Neural cell (in vitro differentiated cells): ENCODE measurements around the gene TGFBI. TPM values are rescaled to one million over a fixed set of nuclear protein-coding genes. Genes with fewer than 3 reads are reported as not detected.

Experiments
- H2AFZ ChIP-seq: fragments of 200-600, 300-800 bp; sonication (generic), shearing (Covaris generic); 2 replicates; pipeline ENCODE4 v1.6.0; 2014; ENCODE audit warnings: low read depth, mild to moderate bottlenecking, antibody characterized with exemption, low read length, moderate library complexity
- H3F3A ChIP-seq: fragments of 200-600 bp; shearing (Covaris generic); 2 replicates; pipeline ENCODE4 v1.6.1; 2016; ENCODE audit warnings: mild to moderate bottlenecking, moderate library complexity, mixed read lengths, antibody characterized with exemption, low read length; ENCODE audit not compliant: insufficient read depth, poor library complexity, severe bottlenecking
- H3K27ac ChIP-seq: fragments of 200-600, 300-800 bp; sonication (generic), shearing (Covaris generic); 2 replicates; pipeline ENCODE4 v1.5.1; 2014; ENCODE audit warnings: mild to moderate bottlenecking, low read length, moderate library complexity
- H3K27me3 ChIP-seq: fragments of 300-800, 200-600 bp; sonication (generic), shearing (Covaris generic); 2 replicates; pipeline ENCODE4 v1.6.0; 2014; ENCODE audit warnings: mild to moderate bottlenecking, low read depth, low read length, moderate library complexity; ENCODE audit not compliant: insufficient read depth
- H3K36me3 ChIP-seq: fragments of 300-800, 200-600 bp; sonication (generic), shearing (Covaris generic); 2 replicates; pipeline ENCODE4 v1.5.1; 2014; ENCODE audit warnings: mild to moderate bottlenecking, antibody characterized with exemption, low read length, moderate library complexity; ENCODE audit not compliant: insufficient read depth
- H3K4me2 ChIP-seq: fragments of 300-800, 200-600 bp; sonication (generic), shearing (Covaris generic); 2 replicates; pipeline ENCODE4 v1.6.0; 2014; ENCODE audit warnings: mild to moderate bottlenecking, low read length
- H3K4me3 ChIP-seq: fragments of 300-800, 200-600 bp; sonication (generic), shearing (Covaris generic); 2 replicates; pipeline ENCODE4 v1.5.1; 2014; ENCODE audit warnings: mild to moderate bottlenecking, low read length, moderate library complexity
- H3K79me2 ChIP-seq: fragments of 200-600 bp; shearing (Covaris generic); replicated peaks from 2 replicates; pipeline ENCODE4 v1.6.0; 2014; ENCODE audit warnings: mild to moderate bottlenecking, low read length, moderate library complexity; ENCODE audit not compliant: insufficient read depth
- H3K9ac ChIP-seq: fragments of 300-800, 200-600 bp; sonication (generic), shearing (Covaris generic); 2 replicates; pipeline ENCODE4 v1.6.1; 2016; ENCODE audit warnings: mild to moderate bottlenecking, low read length, mixed read lengths
- H3K9me2 ChIP-seq: fragments of 200-600 bp; shearing (Covaris generic); 2 replicates; pipeline ENCODE4 v1.6.1; 2016; ENCODE audit warnings: mild to moderate bottlenecking, low read length, mixed read lengths; ENCODE audit not compliant: insufficient read depth
- H3K9me3 ChIP-seq: fragments of 200-600, 300-800 bp; sonication (generic), shearing (Covaris generic); 2 replicates; pipeline ENCODE4 v1.6.1; 2016; ENCODE audit warnings: mild to moderate bottlenecking, mixed run types, low read length, moderate library complexity, mixed read lengths
- H4K20me1 ChIP-seq: fragments of 200-600 bp; shearing (Covaris generic); 2 replicates; pipeline ENCODE4 v1.6.1; 2016; ENCODE audit warnings: mild to moderate bottlenecking, mixed run types; ENCODE audit not compliant: insufficient read depth
- CTCF ChIP-seq: fragments of 450-650 bp; IDR thresholded peaks from 2 replicates; pipeline ENCODE4 v1.5.1; 2014; ENCODE audit warnings: antibody characterized with exemption, mild to moderate bottlenecking, moderate library complexity; ENCODE audit not compliant: poor library complexity, severe bottlenecking
- EP300 ChIP-seq: fragments of 450-650 bp; conservative IDR thresholded peaks from 2 replicates; pipeline ENCODE4 v1.6.1; 2014; ENCODE audit warnings: antibody characterized with exemption, mild to moderate bottlenecking, moderate library complexity; ENCODE audit not compliant: poor library complexity, severe bottlenecking
- EZH2 ChIP-seq: fragments of 200-600, 300-800 bp; shearing (Covaris generic), sonication (generic); IDR thresholded peaks from 2 replicates; pipeline ENCODE4 v1.6.1; 2014; ENCODE audit warnings: antibody characterized with exemption, low read length, borderline replicate concordance, mild to moderate bottlenecking; ENCODE audit not compliant: insufficient read depth, poor library complexity, severe bottlenecking
- MXI1 ChIP-seq: fragments of 450-650 bp; conservative IDR thresholded peaks from 2 replicates; pipeline ENCODE4 v1.6.1; 2014; ENCODE audit warnings: antibody characterized with exemption, mild to moderate bottlenecking; ENCODE audit not compliant: poor library complexity, severe bottlenecking
- POLR2AphosphoS5 ChIP-seq: IDR thresholded peaks from 2 replicates; pipeline ENCODE4 v1.6.1; 2012
- RAD21 ChIP-seq: fragments of 450-650 bp; conservative IDR thresholded peaks from 2 replicates; pipeline ENCODE4 v1.6.1; 2014; ENCODE audit warnings: antibody characterized with exemption, mild to moderate bottlenecking, moderate library complexity
- REST ChIP-seq: IDR thresholded peaks from 2 replicates; pipeline ENCODE4 v1.6.1; 2012; ENCODE audit warnings: borderline replicate concordance
- SMC3 ChIP-seq: fragments of 450-650 bp; conservative IDR thresholded peaks from 2 replicates; pipeline ENCODE4 v1.6.1; 2014; ENCODE audit warnings: antibody characterized with exemption, mild to moderate bottlenecking, moderate library complexity; ENCODE audit not compliant: poor library complexity
- TAF1 ChIP-seq: IDR thresholded peaks from 2 replicates; pipeline ENCODE4 v1.6.1; 2012; ENCODE audit warnings: low read depth
- polyA plus RNA-seq: library from polyadenylated mRNA; depleted of rRNA; stranded (reverse); fragments of >200 nt; gene quantifications from 2 replicates; pipeline ENCODE4 v1.2.3, GENCODE V29; 2014

TGFBI gene
- polyA plus RNA-seq, 1 donor from 2014 or later = 0.71 TPM

DNA sequence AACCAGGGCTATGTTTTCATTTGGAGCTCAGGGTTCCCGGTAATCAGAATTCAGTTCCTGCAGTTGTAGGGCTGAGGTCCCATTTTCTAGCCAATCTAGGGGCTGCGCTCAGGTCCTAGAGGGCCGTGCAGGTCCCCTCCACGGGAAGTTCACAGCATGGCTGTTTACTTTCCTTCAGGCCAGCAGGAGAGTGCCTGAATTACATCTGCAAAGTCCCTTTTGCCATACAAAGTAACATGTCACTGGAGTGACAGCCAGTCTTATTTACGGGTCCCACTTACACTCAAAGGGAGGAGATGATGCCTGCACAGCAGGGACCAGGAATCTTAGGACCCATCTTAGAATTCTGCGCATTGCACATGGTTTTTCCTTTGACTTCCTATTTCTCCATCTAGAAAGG lies 29.9 kb upstream of the TGFBI start:
- H3K79me2 ChIP-seq = no peaks in the 10 kb centered on the region
- H3K27ac ChIP-seq = no peak overlapping the region
- H4K20me1 ChIP-seq = no peaks in the 10 kb centered on the region
- no peak overlapping the region for H3K4me2 ChIP-seq
- no peaks in the 10 kb centered on the region for H3K9me3 ChIP-seq
- no peaks in the 10 kb centered on the region for H3K27me3 ChIP-seq
- no peak overlapping the region for H3K4me3 ChIP-seq
- no peaks in the 10 kb centered on the region for H3K36me3 ChIP-seq
- no peak overlapping the region for H2AFZ ChIP-seq
- H3K9ac ChIP-seq = no peak overlapping the region
- H3K9me2 ChIP-seq = no peaks in the 10 kb centered on the region
- peak; percentile 36 for TF ChIP-seq TAF1
- TF ChIP-seq RAD21 = no peak
- TF ChIP-seq POLR2AphosphoS5 = peak; percentile 7
- peak; percentile 46 for TF ChIP-seq REST
- no peaks in the 10 kb centered on the region for H3F3A ChIP-seq

- H3K9me3 ChIP-seq = no peaks in the 10 kb centered on the region
- peak overlapping the region; percentile 12 for H3K27ac ChIP-seq
- no peak overlapping the region for H2AFZ ChIP-seq
- TF ChIP-seq REST = no peak
- TF ChIP-seq RAD21 = no peak
- no peak for TF ChIP-seq EP300
- TF ChIP-seq MXI1 = no peak
- no peak for TF ChIP-seq EZH2
- TF ChIP-seq POLR2AphosphoS5 = no peak
- no peak for TF ChIP-seq TAF1
- TF ChIP-seq CTCF = no peak
- no peak for TF ChIP-seq SMC3
- H3F3A ChIP-seq = no peaks in the 10 kb centered on the region
- no peak overlapping the region for H3K4me2 ChIP-seq
- no peaks in the 10 kb centered on the region for H3K79me2 ChIP-seq
- no peaks in the 10 kb centered on the region for H4K20me1 ChIP-seq
- H3K9me2 ChIP-seq = no peaks in the 10 kb centered on the region
- no peaks in the 10 kb centered on the region for H3K27me3 ChIP-seq
- H3K4me3 ChIP-seq = no peak overlapping the region
- no peaks in the 10 kb centered on the region for H3K36me3 ChIP-seq
- H3K9ac ChIP-seq = no peak overlapping the region
These were observed 29.2 kb upstream of the TGFBI start for GRCh38 chr5:135999406-136000139.
